Uterus (tissue), 4 donors: Measurements from ENCODE around the gene MAMLD1. TPM values are rescaled to one million over a fixed set of nuclear protein-coding genes. Genes with fewer than 3 reads are reported as not detected.

Experiments used
- DNase-seq, 2 donors: peaks; one replicate each; pipeline ENCODE4 v3.0.0-alpha.2; 2019 to 2020
- H3K27ac ChIP-seq, 2 donors: fragments of 200-600 bp; sonication (generic); 1 replicate in 1 of 2; 2 replicates in 1 of 2; pipeline ENCODE4 v1.5.1; 2016 to 2018
- H3K27me3 ChIP-seq, 2 donors: fragments of 200-600 bp; sonication (generic); one replicate each; pipeline ENCODE4 v1.5.1; 2018 to 2019; ENCODE audit warnings: control low read depth in 1 of 2
- H3K36me3 ChIP-seq, 2 donors: fragments of 200-600 bp; sonication (generic); one replicate each; pipeline ENCODE4 v1.5.1; 2019; ENCODE audit warnings: control low read depth in 1 of 2
- H3K4me1 ChIP-seq, 2 donors: fragments of 200-600 bp; sonication (generic); one replicate each; pipeline ENCODE4 v1.5.1; 2018 to 2019; ENCODE audit warnings: control low read depth in 1 of 2
- H3K4me3 ChIP-seq, 2 donors: fragments of 200-600 bp; sonication (generic); 1 replicate in 1 of 2; 2 replicates in 1 of 2; pipeline ENCODE4 v1.5.1; 2018 to 2019; ENCODE audit warnings: mild to moderate bottlenecking in 1 of 2
- H3K9me3 ChIP-seq, 2 donors: fragments of 200-600 bp; sonication (generic); one replicate each; pipeline ENCODE4 v1.5.1; 2019; ENCODE audit warnings: control low read depth in 1 of 2
- CTCF ChIP-seq, 4 experiments: fragments of 200-600 bp in 2 of 4; fragments of 450-650 bp in 2 of 4; sonication (generic) in 2 of 4; IDR thresholded peaks; one replicate each; pipeline ENCODE4 v1.5.1; 2016 to 2019; ENCODE audit warnings: antibody characterized with exemption in 4 of 4, mild to moderate bottlenecking in 2 of 4, moderate library complexity in 1 of 4
- POLR2A ChIP-seq, 2 donors: fragments of 450-650 bp; IDR thresholded peaks; one replicate each; pipeline ENCODE4 v1.6.1; 2016; ENCODE audit warnings: antibody characterized with exemption in 2 of 2, mild to moderate bottlenecking in 1 of 2, moderate library complexity in 1 of 2
- intact Hi-C: fragments of 100-400 bp; cut with DNase I; formaldehyde crosslinking; loops from one replicate; pipeline ENCODE4 v1.15.1; 2023; ENCODE audit warnings: low total_unique reads
- total RNA-seq, 4 donors: library from RNA; depleted of rRNA in 3 of 4; stranded (reverse); fragments of >200 nt in 3 of 4; gene quantifications; one replicate each; pipeline versions ENCODE4 v1.1.0 to v1.2.4, GENCODE V29; 2014 to 2023
- donor health status: DM: yes; HTN: yes; CAD: no.

The MAMLD1 gene
- total RNA-seq, 4 donors from 2014 or later = 0.77 to 20.6 (median 2.2) TPM

DNA sequence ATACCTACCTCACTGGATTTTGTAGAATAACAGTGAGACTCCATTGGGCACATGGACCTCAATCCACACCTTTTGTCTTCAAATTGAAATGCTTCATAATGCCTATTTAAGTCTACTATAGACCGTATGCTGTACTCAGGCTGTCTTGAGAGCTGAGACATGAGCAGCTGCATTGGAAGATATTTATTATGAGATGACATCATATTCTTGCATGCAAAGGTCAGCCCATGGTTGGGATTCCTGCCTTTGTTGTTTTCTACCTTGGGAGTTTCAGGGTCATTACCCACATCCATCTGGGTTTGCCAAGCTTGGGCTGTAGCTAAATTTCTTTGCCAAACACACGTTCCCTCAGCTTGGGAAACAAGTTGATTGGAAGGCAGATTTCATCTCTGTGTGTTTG is 33.2 kb upstream of the MAMLD1 start:
- Histone ChIP-seq H3K27ac (no peak overlapping the region), H3K36me3 (no peaks in the 10 kb centered on the region), H3K4me3 (no peak overlapping the region), H3K9me3 (no peaks in the 10 kb centered on the region), H3K4me1 (no peaks in the 10 kb centered on the region), H3K27me3 (no peaks in the 10 kb centered on the region)
- intact Hi-C loops = no loop called here
- no peak for DNase-seq
- TF ChIP-seq POLR2A (IDR thresholded peaks at IDR 0.05) (no peak), CTCF (IDR thresholded peaks at IDR 0.05) (no peak)

GRCh38 chrX:150332023-150332422 is 31.1 kb upstream of the MAMLD1 start:
- Histone ChIP-seq H3K9me3 (no peaks in the 10 kb centered on the region), H3K4me3 (no peak overlapping the region), H3K27me3 (no peaks in the 10 kb centered on the region), H3K36me3 (no peaks in the 10 kb centered on the region), H3K27ac (no peak overlapping the region), H3K4me1 (no peaks in the 10 kb centered on the region)
- TF ChIP-seq CTCF (IDR thresholded peaks at IDR 0.05) (no peak), POLR2A (IDR thresholded peaks at IDR 0.05) (no peak)
- intact Hi-C loops = no loop called here
- DNase-seq = no peak

GRCh38 chrX:150334100-150334499 is 29.0 kb upstream of the MAMLD1 start:
- H3K27ac ChIP-seq = no peak overlapping the region
- no peak for DNase-seq
- no peaks in the 10 kb centered on the region for H3K27me3 ChIP-seq
- H3K4me3 ChIP-seq = no peak overlapping the region
- no peaks in the 10 kb centered on the region for H3K4me1 ChIP-seq
- intact Hi-C loops = no loop called here
- TF ChIP-seq POLR2A (IDR thresholded peaks at IDR 0.05) (no peak), CTCF (IDR thresholded peaks at IDR 0.05) (no peak)
- H3K9me3 ChIP-seq = no peaks in the 10 kb centered on the region
- no peaks in the 10 kb centered on the region for H3K36me3 ChIP-seq

DNA sequence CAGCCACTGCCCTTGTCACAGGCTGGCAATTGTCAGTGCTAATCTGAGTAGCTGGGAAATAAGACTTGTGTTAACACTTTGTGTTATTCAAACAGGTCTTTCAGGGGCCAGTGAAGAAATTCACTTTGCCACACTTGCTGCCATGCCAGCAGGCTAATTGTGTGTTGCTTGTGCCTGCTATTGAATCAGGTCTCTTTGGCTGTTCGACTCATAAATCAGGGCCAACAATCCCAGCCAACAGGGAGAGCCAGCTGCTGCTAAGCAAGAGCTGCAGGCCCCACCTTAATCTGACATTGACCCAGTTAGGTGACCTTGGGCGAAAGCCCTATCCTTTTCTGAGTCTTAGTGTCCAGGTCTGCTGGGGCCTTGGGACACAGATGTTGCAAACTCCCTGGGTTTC is 28.1 kb upstream of the MAMLD1 start:
- Histone ChIP-seq H3K27ac (no peak overlapping the region), H3K36me3 (no peaks in the 10 kb centered on the region), H3K9me3 (no peaks in the 10 kb centered on the region), H3K4me1 (no peaks in the 10 kb centered on the region), H3K27me3 (no peaks in the 10 kb centered on the region), H3K4me3 (no peak overlapping the region)
- intact Hi-C loops = no loop called here
- TF ChIP-seq POLR2A (IDR thresholded peaks at IDR 0.05) (no peak), CTCF (IDR thresholded peaks at IDR 0.05) (no peak)
- no peak for DNase-seq

GRCh38 chrX:150337026-150337425 is 26.1 kb upstream of the MAMLD1 start:
- Histone ChIP-seq H3K4me1 (no peaks in the 10 kb centered on the region), H3K36me3 (no peaks in the 10 kb centered on the region), H3K4me3 (no peak overlapping the region), H3K9me3 (no peaks in the 10 kb centered on the region), H3K27ac (no peak overlapping the region), H3K27me3 (no peaks in the 10 kb centered on the region)
- intact Hi-C loops = no loop called here
- DNase-seq = no peak
- TF ChIP-seq CTCF (IDR thresholded peaks at IDR 0.05) (no peak), POLR2A (IDR thresholded peaks at IDR 0.05) (no peak)
